Femur (tissue), 1 donor: ENCODE results near the gene GIPC3.

Source experiments
- DNase-seq: peaks from one replicate; pipeline ENCODE4 v3.0.0-alpha.2; 2017

The GIPC3 gene

GRCh38 chr19:3606690-3607289 is 21.5 kb downstream of the GIPC3 start, which contains the start of gene TBXA2R:
Gene TBXA2R, minus strand, starts transcription at chr19:3606875. Its CDS starts 6,241 bp downstream, at chr19:3600634.
- peak; percentile 79 for DNase-seq

GRCh38 chr19:3607303-3608078 is 22.2 kb downstream of the GIPC3 start:
- peak; percentile 68 for DNase-seq

GRCh38 chr19:3608079-3608641 is 22.9 kb downstream of the GIPC3 start:
- no peak for DNase-seq

- DNase-seq = peak; percentile 66
Observed at GRCh38 chr19:3608750-3609322, 23.6 kb downstream of the GIPC3 start.

- DNase-seq = no peak
Observed at GRCh38 chr19:3609779-3610719, 24.8 kb downstream of the GIPC3 start.

GRCh38 chr19:3610745-3611717 is 25.8 kb downstream of the GIPC3 start:
- DNase-seq = no peak

GRCh38 chr19:3611841-3612240 is 26.6 kb downstream of the GIPC3 start:
- no peak for DNase-seq

GRCh38 chr19:3612330-3612729 is 27.1 kb downstream of the GIPC3 start:
- DNase-seq = no peak

- no peak for DNase-seq
Observed at GRCh38 chr19:3612901-3613741, 27.8 kb downstream of the GIPC3 start.

GRCh38 chr19:3613818-3614661 is 28.8 kb downstream of the GIPC3 start:
- no peak for DNase-seq

- no peak for DNase-seq
Observed at GRCh38 chr19:3614858-3615505, 29.7 kb downstream of the GIPC3 start.

GRCh38 chr19:3615524-3616135 is 30.4 kb downstream of the GIPC3 start:
- DNase-seq = no peak

GRCh38 chr19:3617463-3617862 is 32.2 kb downstream of the GIPC3 start:
- DNase-seq = no peak

- DNase-seq = peak; percentile 70
Observed at GRCh38 chr19:3618144-3618810, 33.0 kb downstream of the GIPC3 start.

- no peak for DNase-seq
Observed at GRCh38 chr19:3618811-3619630, 33.7 kb downstream of the GIPC3 start.

- no peak for DNase-seq
Observed at GRCh38 chr19:3619631-3620012, 34.3 kb downstream of the GIPC3 start.
